Fibroblast of lung (primary cell): ENCODE results near the gene HPCAL1. TPM values are rescaled to one million over a fixed set of nuclear protein-coding genes. Genes with fewer than 3 reads are reported as not detected.

Experiments
- DNase-seq, 2 donors: peaks; one replicate each; pipeline versions ENCODE4 v3.0.0 to v3.0.0-alpha.2; 2010; ENCODE audit warnings: low read depth in 2 of 2
- H2AFZ ChIP-seq: 2 replicates; pipeline ENCODE4 v1.5.1; 2012; ENCODE audit warnings: low read length, control low read depth, inconsistent platforms
- H3K27ac ChIP-seq: 2 replicates; pipeline ENCODE4 v1.5.1; 2011; ENCODE audit warnings: low read length, control low read depth; ENCODE audit not compliant: insufficient read depth
- H3K27me3 ChIP-seq: 2 replicates; pipeline ENCODE4 v1.5.1; 2011; ENCODE audit warnings: mild to moderate bottlenecking, low read length; ENCODE audit not compliant: control insufficient read depth, insufficient read depth
- H3K36me3 ChIP-seq: 2 replicates; pipeline ENCODE4 v1.5.1; 2011; ENCODE audit warnings: low read length; ENCODE audit not compliant: control insufficient read depth, insufficient read depth
- H3K4me1 ChIP-seq: 2 replicates; pipeline ENCODE4 v1.5.1; 2011; ENCODE audit warnings: low read length; ENCODE audit not compliant: control insufficient read depth, insufficient read depth; ENCODE audit errors: extremely low read depth
- H3K4me2 ChIP-seq: 2 replicates; pipeline ENCODE4 v1.5.1; 2011; ENCODE audit warnings: low read length, control low read depth; ENCODE audit not compliant: insufficient read depth; ENCODE audit errors: extremely low read depth
- H3K4me3 ChIP-seq, 4 experiments: fragments of 200-600 bp in 1 of 4; sonication (generic) in 1 of 4; replicated peaks in 1 of 4; 2 replicates each; pipeline ENCODE4 v1.5.1; 2011 to 2016; ENCODE audit warnings: low read length in 4 of 4, low read depth in 3 of 4, mild to moderate bottlenecking in 3 of 4, control low read depth in 2 of 4, inconsistent platforms in 1 of 4, mixed read lengths in 1 of 4; ENCODE audit not compliant: insufficient read depth in 1 of 4; ENCODE audit errors: control extremely low read depth in 1 of 4
- H3K79me2 ChIP-seq: 2 replicates; pipeline ENCODE4 v1.5.1; 2012; ENCODE audit warnings: mild to moderate bottlenecking, low read length, inconsistent platforms; ENCODE audit not compliant: control insufficient read depth, insufficient read depth
- H3K9ac ChIP-seq: 2 replicates; pipeline ENCODE4 v1.5.1; 2011; ENCODE audit warnings: mild to moderate bottlenecking, low read length, control low read depth; ENCODE audit not compliant: insufficient read depth
- H3K9me3 ChIP-seq: 2 replicates; pipeline ENCODE4 v1.5.1; 2012; ENCODE audit warnings: low read depth, low read length; ENCODE audit not compliant: control insufficient read depth, insufficient read depth
- H4K20me1 ChIP-seq: 2 replicates; pipeline ENCODE4 v1.5.1; 2011; ENCODE audit warnings: low read length; ENCODE audit not compliant: control insufficient read depth, insufficient read depth; ENCODE audit errors: extremely low read depth
- CTCF ChIP-seq, 2 donors: IDR thresholded peaks in 1 of 2; conservative IDR thresholded peaks in 1 of 2; 1 replicate in 1 of 2; 2 replicates in 1 of 2; pipeline ENCODE4 v1.5.1; 2011 to 2012; ENCODE audit warnings: low read length in 2 of 2, control low read depth in 1 of 2, inconsistent platforms in 1 of 2, low read depth in 1 of 2, mild to moderate bottlenecking in 1 of 2
- EZH2 ChIP-seq: IDR thresholded peaks from 2 replicates; pipeline ENCODE4 v1.5.1; 2012; ENCODE audit warnings: low read length, control low read depth, mild to moderate bottlenecking; ENCODE audit errors: missing control alignments
- polyA plus RNA-seq, 2 donors: library from polyadenylated mRNA; depleted of rRNA in 1 of 2; stranded (reverse) in 1 of 2; unstranded in 1 of 2; fragments of >200 nt; gene quantifications; 2 replicates each; pipeline ENCODE4 v1.2.1, GENCODE V29; 2011 to 2012; ENCODE audit warnings: missing spikeins in 1 of 2
- total RNA-seq: library from RNA; depleted of rRNA; stranded (reverse); fragments of >200 nt; gene quantifications from 2 replicates; pipeline ENCODE4 v1.2.1, GENCODE V29; 2014

The HPCAL1 gene
- total and polyA plus RNA-seq, 2 donors (not counting 1 experiment from before 2014, with no cell fraction given), result 11.4 to 34.5 TPM

- Histone ChIP-seq H2AFZ (no peak overlapping the region), H3K27ac (no peak overlapping the region), H3K4me2 (no peak overlapping the region), H3K9ac (no peak overlapping the region), H3K36me3 (no peaks in the 10 kb centered on the region), H3K4me3 (no peak overlapping the region), H3K4me1 (no peaks in the 10 kb centered on the region), H3K79me2 (peaks cover 1% of the 10 kb centered on the region), H4K20me1 (no peaks in the 10 kb centered on the region), H3K27me3 (no peaks in the 10 kb centered on the region), H3K9me3 (no peaks in the 10 kb centered on the region)
- DNase-seq, result no peak
- no peak for TF ChIP-seq EZH2
- TF ChIP-seq CTCF (conservative IDR thresholded peaks at IDR 0.05 in 1 of 2, IDR thresholded peaks at IDR 0.05 in 1 of 2; ENCODE audit: low read depth in 1 of 2, low read length in 2 of 2), result no peak
These were observed 14.9 kb downstream of the HPCAL1 start for GRCh38 chr2:10317646-10318045.

- no peak overlapping the region for H3K27ac ChIP-seq
- no peaks in the 10 kb centered on the region for H3K4me1 ChIP-seq
- no peaks in the 10 kb centered on the region for H3K9me3 ChIP-seq
- H3K4me2 ChIP-seq, result no peak overlapping the region
- no peaks in the 10 kb centered on the region for H3K27me3 ChIP-seq
- no peak for DNase-seq
- no peak overlapping the region for H3K9ac ChIP-seq
- TF ChIP-seq EZH2 (no peak), CTCF (conservative IDR thresholded peaks at IDR 0.05 in 1 of 2, IDR thresholded peaks at IDR 0.05 in 1 of 2; ENCODE audit: low read depth in 1 of 2, low read length in 2 of 2) (no peak)
- H3K4me3 ChIP-seq, result no peak overlapping the region
- H4K20me1 ChIP-seq, result no peaks in the 10 kb centered on the region
- no peak overlapping the region for H2AFZ ChIP-seq
- no peaks in the 10 kb centered on the region for H3K36me3 ChIP-seq
- no peaks in the 10 kb centered on the region for H3K79me2 ChIP-seq
These were observed 15.6 kb downstream of the HPCAL1 start for GRCh38 chr2:10318345-10318744.

GRCh38 chr2:10319892-10320574 is 17.3 kb downstream of the HPCAL1 start:
- TF ChIP-seq EZH2 (no peak), CTCF (conservative IDR thresholded peaks at IDR 0.05 in 1 of 2, IDR thresholded peaks at IDR 0.05 in 1 of 2; ENCODE audit: low read depth in 1 of 2, low read length in 2 of 2) (no peak)

More at GRCh38 chr2:10319892-10320574, 17.3 kb downstream of the HPCAL1 start:
- Histone ChIP-seq H4K20me1 (no peaks in the 10 kb centered on the region), H3K79me2 (no peaks in the 10 kb centered on the region), H3K4me1 (no peaks in the 10 kb centered on the region), H3K4me3 (no peak overlapping the region), H2AFZ (no peak overlapping the region), H3K4me2 (no peak overlapping the region), H3K27me3 (no peaks in the 10 kb centered on the region), H3K9me3 (no peaks in the 10 kb centered on the region), H3K27ac (no peak overlapping the region), H3K36me3 (no peaks in the 10 kb centered on the region), H3K9ac (no peak overlapping the region)
- DNase-seq, result no peak
